T47D (cell line): ENCODE measurements around the gene INPP4A.

ENCODE experiments used
- DNase-seq, 2 experiments: peaks; one replicate each; pipeline versions ENCODE4 v3.0.0 to v3.0.0-alpha.2; 2011 to 2012; ENCODE audit warnings: low read depth in 1 of 2, low spot score in 1 of 2
- JUND ChIP-seq: IDR thresholded peaks from 2 replicates; pipeline ENCODE4 v1.6.1; 2012; ENCODE audit warnings: low read depth
- in situ Hi-C: cut with HindIII; loops from 2 replicates; pipeline ENCODE4 v1.10.0; 2016; ENCODE audit warnings: low sequenced_read_pairs, low pct_unique_long_range_greater_than_20kb

Gene INPP4A

DNA sequence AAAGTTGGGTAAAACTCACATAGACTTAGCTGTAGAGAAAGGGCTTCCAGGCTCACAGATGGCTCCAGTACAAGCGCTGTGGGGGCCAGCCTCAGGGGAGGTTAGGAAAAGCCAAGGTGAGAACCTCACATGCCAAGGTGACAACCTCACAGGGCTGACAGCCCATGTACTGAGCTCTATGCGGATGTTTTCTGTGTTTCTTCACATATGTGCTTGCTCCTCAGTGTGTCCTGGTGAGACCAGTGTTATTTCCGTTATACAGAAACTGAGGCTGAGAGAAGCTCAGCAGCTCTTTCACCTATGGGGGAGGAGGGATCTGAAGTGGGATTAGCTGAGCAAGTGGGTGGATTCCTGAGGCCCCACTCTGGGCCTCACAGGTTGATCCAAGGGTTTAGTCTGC, 67.3 kb downstream of the INPP4A start:
- in situ Hi-C loops, result no loop called here
- no peak for TF ChIP-seq JUND
- DNase-seq, result no peak

DNA sequence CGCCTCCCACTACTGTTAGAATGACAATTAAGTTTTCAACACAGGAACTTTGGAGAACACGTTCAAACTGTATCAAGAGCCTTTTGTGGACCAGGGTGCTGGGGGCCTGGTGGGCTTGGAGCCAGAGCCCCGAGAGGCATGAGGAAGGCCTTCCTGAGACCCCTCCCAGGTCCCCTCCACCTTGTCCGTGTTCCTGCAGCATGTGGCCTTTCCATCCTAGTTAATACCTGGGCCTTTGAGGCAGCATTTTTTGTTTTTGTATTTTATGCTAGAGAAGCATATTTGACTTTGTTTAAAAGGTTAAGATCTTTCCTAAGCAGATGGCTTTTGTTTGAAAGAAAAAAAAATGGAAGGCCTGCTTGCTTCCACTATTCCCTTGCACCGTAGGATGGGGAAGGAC, 68.0 kb downstream of the INPP4A start:
- no peak for TF ChIP-seq JUND
- in situ Hi-C loops, result no loop called here
- no peak for DNase-seq

DNA sequence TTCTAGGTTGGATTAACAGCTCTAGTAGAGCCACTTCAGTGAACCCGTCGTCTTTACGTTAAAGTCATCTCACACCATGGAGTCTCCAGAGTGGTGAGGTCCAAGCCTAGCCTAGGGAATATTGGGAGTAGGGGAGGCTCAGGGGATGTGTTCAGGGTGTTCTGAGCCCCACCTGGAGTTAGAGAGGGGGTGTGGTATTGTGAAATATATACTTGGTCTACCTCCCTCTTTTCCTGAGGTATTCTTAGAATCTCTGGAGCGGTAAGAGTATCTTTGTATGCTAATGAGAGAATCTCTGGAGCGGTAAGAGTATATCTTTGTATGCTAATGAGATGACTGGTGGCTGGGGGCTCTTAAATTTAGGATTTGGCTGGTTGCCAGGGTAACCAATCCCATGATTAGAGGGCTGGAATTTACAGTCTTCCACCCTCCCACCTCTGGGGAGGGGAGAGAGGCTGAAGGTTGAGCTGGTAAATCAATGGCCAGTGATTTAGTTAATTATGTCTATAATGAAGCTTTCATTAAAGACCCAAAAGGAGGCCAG, 69.5 kb downstream of the INPP4A start:
- DNase-seq, result no peak
- in situ Hi-C loops, result no loop called here

DNA sequence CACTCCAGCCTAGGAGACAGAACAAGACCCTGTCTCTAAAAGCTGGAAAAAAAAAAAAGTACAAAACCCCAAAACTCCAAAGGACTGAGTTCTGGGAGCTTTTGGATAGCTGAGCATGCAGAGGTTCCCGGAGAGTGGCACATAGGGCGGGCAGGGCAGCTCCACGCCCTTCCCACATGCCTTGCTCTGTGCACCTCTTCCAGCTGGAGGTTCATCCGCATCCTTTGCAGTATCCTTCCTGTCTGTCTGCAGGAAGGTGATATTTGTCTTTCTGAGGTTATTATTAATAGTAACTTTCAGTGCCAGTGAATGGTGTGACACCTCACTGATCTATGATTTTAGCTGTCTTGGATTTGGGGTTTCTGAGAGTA, 70.2 kb downstream of the INPP4A start:
- in situ Hi-C loops, result no loop called here
- no peak for DNase-seq
- no peak for TF ChIP-seq JUND

More for the DNA sequence above, 69.5 kb downstream of the INPP4A start:
- TF ChIP-seq JUND, result no peak

DNA sequence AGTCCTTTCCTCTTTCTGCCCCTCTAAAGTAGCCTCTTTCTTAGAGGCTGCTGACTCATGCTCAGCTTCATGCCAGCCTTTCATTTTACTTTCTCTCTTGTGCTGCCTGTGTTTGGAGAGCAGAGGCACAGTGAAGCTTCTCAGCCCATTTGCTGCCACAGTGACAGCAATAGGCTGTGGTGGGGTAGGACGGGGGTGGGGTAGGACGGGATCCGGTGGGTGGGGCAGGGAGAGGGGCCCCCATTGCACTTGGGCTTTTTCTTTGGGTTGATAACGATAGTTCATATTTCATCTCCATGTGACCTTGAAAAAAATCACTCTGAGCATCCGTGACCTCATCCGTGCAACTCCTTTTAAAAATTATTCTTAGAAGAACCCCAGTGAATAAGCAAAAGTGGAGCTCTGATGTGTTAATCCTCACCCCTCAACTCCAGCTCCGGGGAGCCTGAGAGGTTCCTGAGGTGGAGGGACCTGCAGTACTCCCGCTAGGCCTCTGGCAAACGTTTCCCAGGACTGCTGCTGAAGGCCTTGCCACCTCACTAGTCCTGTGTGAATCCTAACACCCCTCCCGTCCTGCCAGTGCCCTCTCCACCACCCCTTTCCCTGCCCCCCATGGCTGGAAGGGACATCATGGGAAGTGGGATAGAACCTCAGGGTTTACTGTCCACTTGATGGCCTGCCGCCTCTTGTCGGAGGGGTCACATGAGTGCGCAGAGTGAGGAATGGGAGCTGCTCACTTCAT, 70.8 kb downstream of the INPP4A start:
- no peak for DNase-seq
- in situ Hi-C loops, result no loop called here
- TF ChIP-seq JUND, result no peak

DNA sequence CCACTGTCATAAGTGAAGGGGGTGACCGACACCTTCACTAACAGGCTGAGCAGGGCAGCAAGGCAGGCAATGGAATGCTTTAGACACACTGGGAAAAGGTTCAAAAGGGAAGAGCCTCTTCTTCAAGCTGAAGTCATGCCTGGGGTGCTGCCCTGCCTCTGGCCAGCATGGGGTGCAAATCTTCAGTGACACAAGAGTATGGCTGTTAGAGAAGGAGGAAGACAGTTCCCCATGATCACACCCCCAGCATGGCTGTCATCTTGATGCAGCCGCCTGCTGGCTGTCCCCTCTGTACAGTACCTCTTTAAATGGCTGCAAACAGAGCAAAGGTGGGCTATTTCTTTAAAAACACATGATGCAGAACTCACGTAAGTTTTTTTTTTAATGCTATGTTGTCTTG, 71.9 kb downstream of the INPP4A start:
- DNase-seq, result no peak
- in situ Hi-C loops, result no loop called here
- TF ChIP-seq JUND, result no peak

DNA sequence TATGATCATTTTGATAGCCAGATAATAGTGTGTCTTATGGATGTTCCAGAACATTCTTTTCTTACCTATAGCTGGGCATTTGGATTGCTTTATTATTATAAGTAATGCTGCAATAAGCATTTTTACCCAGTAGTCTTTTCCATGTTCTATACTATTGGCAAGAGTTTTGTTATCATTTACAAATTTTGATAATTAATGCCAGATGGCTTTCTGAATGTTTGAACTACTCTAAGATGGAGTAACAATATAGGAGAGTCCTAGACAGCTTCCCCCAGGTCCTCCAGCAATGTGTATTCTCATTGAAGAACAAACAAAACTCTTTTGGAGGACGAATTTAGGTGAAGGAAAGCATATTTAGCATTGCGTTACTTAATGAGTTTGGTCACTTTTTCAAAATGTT, 73.0 kb downstream of the INPP4A start:
- no peak for DNase-seq
- in situ Hi-C loops, result no loop called here
- TF ChIP-seq JUND, result no peak

DNA sequence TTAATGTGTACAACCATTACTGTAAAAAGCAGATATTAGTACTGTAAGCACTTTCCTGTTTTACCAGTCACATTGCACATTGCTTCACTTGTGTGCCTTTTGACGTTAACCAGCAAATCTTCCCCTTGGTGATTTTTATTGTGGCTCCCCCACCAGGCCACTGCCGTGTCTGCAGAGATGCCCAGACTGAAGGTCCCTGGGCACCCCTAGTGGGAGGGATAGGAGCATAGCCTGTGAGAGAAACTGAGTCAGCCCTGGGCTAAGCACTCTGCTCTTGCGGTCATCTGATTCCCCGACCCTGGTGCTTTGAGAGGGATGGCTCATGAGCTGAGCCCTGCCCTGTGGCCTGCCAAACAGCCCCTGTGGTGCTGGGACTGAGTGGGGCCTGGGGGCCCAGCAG, 73.4 kb downstream of the INPP4A start:
- peak; percentile 25 to 35 for DNase-seq
- in situ Hi-C loops, result no loop called here
- TF ChIP-seq JUND, result no peak

DNA sequence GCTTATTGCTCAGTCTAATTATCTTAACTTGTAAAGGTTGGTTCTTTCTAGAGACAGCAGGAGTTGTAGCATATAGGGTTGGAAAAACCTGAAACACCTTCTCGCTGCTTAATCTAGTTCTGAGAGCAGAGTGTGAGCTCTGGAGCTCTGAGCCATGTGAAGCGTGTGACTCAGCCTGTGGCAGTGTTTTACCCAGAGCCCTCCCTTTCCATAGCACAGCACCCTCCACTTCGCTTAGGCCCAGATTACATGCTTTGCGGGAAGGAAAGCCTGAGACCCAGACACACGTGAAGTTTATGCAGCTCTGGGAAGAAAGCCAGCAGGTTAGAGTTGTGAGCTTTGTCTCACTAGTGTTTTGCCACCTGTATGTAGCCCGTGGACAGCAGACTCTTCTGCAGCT, 74.5 kb downstream of the INPP4A start:
- in situ Hi-C loops, result no loop called here
- no peak for TF ChIP-seq JUND
- DNase-seq, result no peak

DNA sequence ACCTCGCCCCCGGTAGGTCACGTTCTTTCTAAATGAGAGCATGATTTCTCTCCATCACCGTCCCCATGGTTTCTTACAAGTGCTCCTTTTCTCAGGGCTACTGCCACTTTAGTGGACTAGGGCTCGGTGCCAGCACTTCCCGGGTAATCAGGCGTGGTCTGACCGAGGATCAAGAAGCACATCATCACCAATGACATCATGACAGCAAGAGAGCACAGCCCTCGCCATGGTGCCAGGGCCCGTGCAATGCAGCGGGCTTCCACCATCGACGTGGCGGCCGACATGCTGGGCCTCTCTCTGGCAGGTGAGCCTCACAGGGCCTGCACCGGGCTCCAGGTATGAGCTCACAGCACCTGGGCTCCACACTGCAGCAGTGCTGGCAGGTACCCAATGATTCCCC, 75.2 kb downstream of the INPP4A start:
- no peak for DNase-seq
- in situ Hi-C loops, result no loop called here
- TF ChIP-seq JUND, result no peak

DNA sequence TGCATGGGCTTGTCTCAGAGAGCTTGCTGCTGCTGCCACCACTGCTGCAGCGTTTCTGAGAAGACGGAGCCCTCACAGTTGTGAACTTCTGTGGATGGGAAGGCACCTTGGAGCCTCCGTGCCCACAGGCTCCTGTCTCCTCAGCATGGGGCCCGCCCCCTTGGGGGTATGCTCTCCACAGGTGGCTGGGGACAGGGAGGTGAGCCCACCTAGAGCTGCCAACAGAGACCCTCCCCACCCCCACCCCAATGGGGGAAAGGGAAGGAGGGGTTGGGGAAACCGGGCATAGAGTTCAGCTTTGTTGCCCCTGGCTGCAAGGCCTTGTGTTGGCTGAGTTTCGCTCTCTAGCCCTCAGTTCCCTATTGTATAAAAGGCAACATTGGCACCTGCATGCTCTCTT, 76.1 kb downstream of the INPP4A start:
- no peak for DNase-seq
- TF ChIP-seq JUND, result no peak
- in situ Hi-C loops, result no loop called here

DNA sequence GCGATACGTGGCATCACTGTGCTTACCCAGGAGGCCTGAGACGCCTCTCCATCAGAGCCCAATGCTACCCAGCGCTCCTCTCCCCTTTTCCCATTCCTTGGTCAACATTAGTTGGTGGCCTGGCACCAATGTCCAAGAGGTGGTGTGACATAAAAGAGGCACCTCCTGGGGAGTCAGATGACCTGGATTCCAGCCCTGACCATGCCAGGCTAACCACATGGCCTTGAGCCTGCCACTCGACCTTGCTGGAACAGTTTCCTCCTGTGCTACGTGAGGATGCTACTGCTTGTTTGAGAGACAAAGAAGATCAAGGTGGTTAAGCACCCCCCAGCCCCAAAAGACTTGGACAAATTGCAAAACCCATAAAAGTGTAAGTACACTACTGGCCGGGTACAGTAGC, 76.6 kb downstream of the INPP4A start:
- TF ChIP-seq JUND, result no peak
- no peak for DNase-seq
- in situ Hi-C loops, result no loop called here

DNA sequence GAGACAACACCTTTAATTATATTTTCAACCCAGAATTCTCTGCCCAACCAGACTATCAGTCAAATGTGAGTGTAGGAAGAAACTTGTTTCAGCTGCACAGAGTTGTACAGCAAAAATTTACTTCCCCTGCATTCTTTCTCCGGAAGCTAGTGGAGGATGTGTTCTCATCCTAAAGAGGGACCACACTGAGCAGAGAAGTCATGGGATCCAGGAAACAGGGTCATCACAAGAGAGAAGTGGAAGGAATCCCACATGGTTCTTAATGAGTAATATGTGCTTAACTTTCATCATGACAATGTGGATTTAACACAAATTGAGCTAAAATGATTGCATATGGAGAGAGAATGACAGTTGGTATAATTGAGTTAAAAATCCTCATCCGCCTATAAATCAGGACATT, 78.2 kb downstream of the INPP4A start:
- in situ Hi-C loops, result no loop called here
- no peak for DNase-seq
- TF ChIP-seq JUND, result no peak

DNA sequence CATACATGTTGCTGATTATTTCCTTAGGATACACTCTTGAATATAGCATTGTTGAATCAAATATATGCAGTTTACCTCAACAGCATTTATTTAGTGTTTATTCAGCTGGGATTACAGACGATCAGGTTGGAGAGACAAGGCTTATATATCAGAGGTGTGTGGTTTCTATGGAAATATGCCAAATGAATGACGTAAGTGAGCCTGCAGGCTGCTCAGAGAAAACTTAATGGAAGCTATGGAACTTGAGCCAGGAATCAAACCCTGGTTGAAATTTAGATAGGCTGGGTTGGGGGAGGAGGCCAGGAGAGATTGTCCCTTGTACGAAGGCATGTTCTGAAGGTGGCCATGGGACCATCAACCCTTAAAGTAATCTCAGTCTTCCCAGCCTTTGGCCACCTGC, 79.5 kb downstream of the INPP4A start:
- in situ Hi-C loops, result no loop called here
- no peak for TF ChIP-seq JUND
- no peak for DNase-seq
